Measurements from ENCODE around the gene EML5.

Gene EML5

DNA sequence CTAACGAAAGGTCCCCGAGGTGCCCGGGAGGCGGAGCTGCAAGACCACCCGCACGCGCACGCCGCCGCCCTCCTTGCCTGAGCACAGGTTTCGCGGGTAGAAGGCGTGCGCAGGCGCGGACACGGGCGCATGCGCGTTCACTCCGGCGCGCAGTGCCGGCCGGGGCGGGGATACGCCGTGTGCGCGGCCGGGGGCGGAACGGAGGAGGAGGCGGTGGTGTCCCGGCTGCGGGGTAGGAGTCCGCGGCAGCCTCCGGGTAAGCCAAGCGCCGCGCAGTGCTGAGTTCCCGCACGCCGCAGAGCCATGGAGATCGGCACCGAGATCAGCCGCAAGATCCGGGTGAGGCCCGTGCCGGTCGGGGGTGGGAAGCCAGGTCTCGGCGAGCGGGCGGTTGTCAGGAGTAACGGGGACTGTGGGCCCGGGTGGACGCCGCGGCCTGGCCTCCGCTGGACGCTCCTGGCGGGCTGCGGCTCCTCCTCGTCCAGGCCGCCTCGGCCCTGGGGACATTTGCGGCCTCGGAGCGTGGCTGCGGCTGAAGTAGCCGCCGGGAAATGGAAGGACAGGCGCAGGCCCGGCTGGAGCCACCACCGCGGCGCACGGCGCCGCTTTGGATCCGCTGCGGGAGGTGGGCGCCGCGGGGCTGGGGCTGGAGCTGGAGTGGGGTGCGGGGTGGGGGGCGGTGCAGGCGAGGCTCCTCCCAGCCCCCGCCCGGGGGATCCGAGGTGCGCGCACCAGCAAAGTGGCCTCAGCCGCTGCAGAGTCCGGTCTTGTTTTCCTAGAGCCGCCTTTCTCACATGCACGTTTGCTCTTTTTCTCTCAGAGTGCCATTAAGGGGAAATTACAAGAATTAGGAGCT is 229.7 kb downstream of the EML5 start, which contains the start of gene ZC3H14:
TSS of gene ZC3H14 (plus strand) at position 207 of the 856 bp plus-strand sequence. CDS start at position 304, 97 bp downstream.
- Histone ChIP-seq H3K27me3 (replicated peaks; ENCODE audit: control insufficient read depth, insufficient read depth, low read length) (no peaks in the 10 kb centered on the region), H3K9ac (ENCODE audit: low read length) (peak within 1 kb of the TSS; percentile 98), H3K9me3 (ENCODE audit: control insufficient read depth, low read length) (no peaks in the 10 kb centered on the region), H3K4me3 (ENCODE audit: low read length) (peak within 1 kb of the TSS; percentile 96), H3K36me3 (ENCODE audit: control insufficient read depth, insufficient read depth, low read length, severe bottlenecking) (peaks cover 10% of the 10 kb centered on the region), H3K4me1 (ENCODE audit: control insufficient read depth, insufficient read depth, low read length) (peaks cover 17% of the 10 kb centered on the region)
- peak; percentile 95 for DNase-seq (ENCODE audit: low read depth)

DNA sequence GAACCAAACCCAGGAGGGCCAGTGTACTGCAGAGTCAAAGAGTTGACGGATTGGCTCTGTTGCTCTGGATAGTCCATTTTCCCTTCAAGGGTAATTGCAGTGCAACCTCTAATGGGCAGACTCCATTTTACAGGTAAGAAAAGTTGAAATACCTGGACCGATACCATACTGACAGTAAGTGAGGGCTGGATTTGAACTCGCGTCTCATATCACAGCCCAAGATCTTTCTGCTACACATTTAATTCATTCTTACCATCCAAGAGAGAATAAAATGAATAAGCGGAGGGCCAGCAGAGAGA is 230.3 kb downstream of the EML5 start:
- Histone ChIP-seq H3K27me3 (replicated peaks; ENCODE audit: control insufficient read depth, insufficient read depth, low read length) (no peaks in the 10 kb centered on the region), H3K4me3 (ENCODE audit: low read length) (peak overlapping the region; percentile 96), H3K4me1 (ENCODE audit: control insufficient read depth, insufficient read depth, low read length) (peaks cover 17% of the 10 kb centered on the region), H3K9me3 (ENCODE audit: control insufficient read depth, low read length) (no peaks in the 10 kb centered on the region), H3K36me3 (ENCODE audit: control insufficient read depth, insufficient read depth, low read length, severe bottlenecking) (peaks cover 4% of the 10 kb centered on the region), H3K9ac (ENCODE audit: low read length) (peak overlapping the region; percentile 98)
- DNase-seq (ENCODE audit: low read depth): no peak
